Vagina (tissue), 2 donors: ENCODE results near the gene TMEM273. TPM values are rescaled to one million over a fixed set of nuclear protein-coding genes. Genes with fewer than 3 reads are reported as not detected.

Experiments
- DNase-seq, 2 donors: peaks; one replicate each; pipeline ENCODE4 v3.0.0-alpha.2; 2017; ENCODE audit errors: extremely low spot score in 2 of 2
- H3K27ac ChIP-seq: fragments of 200-600 bp; sonication (generic); one replicate; pipeline ENCODE4 v1.5.1; 2019
- H3K27me3 ChIP-seq: fragments of 200-600 bp; sonication (generic); one replicate; pipeline ENCODE4 v1.5.1; 2019
- H3K36me3 ChIP-seq, 2 donors: fragments of 200-600 bp; sonication (generic); one replicate each; pipeline ENCODE4 v1.5.1; 2017 to 2019
- H3K4me1 ChIP-seq: fragments of 200-600 bp; sonication (generic); one replicate; pipeline ENCODE4 v1.5.1; 2019
- H3K4me3 ChIP-seq, 2 donors: fragments of 200-600 bp; sonication (generic); 1 replicate in 1 of 2; 2 replicates in 1 of 2; pipeline ENCODE4 v1.5.1; 2016 to 2019
- H3K9me3 ChIP-seq: fragments of 200-600 bp; sonication (generic); one replicate; pipeline ENCODE4 v1.5.1; 2019
- CTCF ChIP-seq, 3 experiments: fragments of 450-650 bp in 2 of 3; fragments of 200-600 bp in 1 of 3; sonication (generic) in 1 of 3; IDR thresholded peaks; one replicate each; pipeline ENCODE4 v1.5.1; 2017 to 2019; ENCODE audit warnings: antibody characterized with exemption in 3 of 3, mild to moderate bottlenecking in 2 of 3, moderate library complexity in 2 of 3
- POLR2A ChIP-seq, 2 donors: fragments of 450-650 bp; IDR thresholded peaks; one replicate each; pipeline ENCODE4 v1.6.1; 2017; ENCODE audit warnings: antibody characterized with exemption in 2 of 2, mild to moderate bottlenecking in 2 of 2, moderate library complexity in 2 of 2
- POLR2AphosphoS5 ChIP-seq, 2 donors: sonication (generic); formaldehyde crosslinking; IDR thresholded peaks; one replicate each; pipeline ENCODE4 v1.9.0; 2017; ENCODE audit warnings: antibody characterized with exemption in 2 of 2, mild to moderate bottlenecking in 2 of 2, low read depth in 1 of 2; ENCODE audit not compliant: insufficient read depth in 1 of 2
- intact Hi-C: fragments of 100-400 bp; cut with DNase I; formaldehyde crosslinking; loops from one replicate; pipeline ENCODE4 v1.15.1; 2023
- total RNA-seq: library from RNA; depleted of rRNA; stranded (reverse); fragments of >200 nt; gene quantifications from one replicate; pipeline ENCODE4 v1.2.3, GENCODE V29; 2016

TMEM273 gene
- total RNA-seq, 1 donor from 2014 or later, result 17.9 TPM

GRCh38 chr10:49154641-49155040, 33.5 kb downstream of the TMEM273 start:
- intact Hi-C loops, result no loop called here
- Histone ChIP-seq H3K4me3 (no peak overlapping the region), H3K27ac (no peak overlapping the region)

GRCh38 chr10:49153971-49154370, 34.2 kb downstream of the TMEM273 start:
- Histone ChIP-seq H3K27ac (no peak overlapping the region), H3K4me1 (no peaks in the 10 kb centered on the region)

More at GRCh38 chr10:49154641-49155040, 33.5 kb downstream of the TMEM273 start:
- no peaks in the 10 kb centered on the region for H3K36me3 ChIP-seq
- no peaks in the 10 kb centered on the region for H3K27me3 ChIP-seq
- no peak for DNase-seq
- no peaks in the 10 kb centered on the region for H3K9me3 ChIP-seq
- H3K4me1 ChIP-seq, result no peaks in the 10 kb centered on the region
- no peak for TF ChIP-seq POLR2A (IDR thresholded peaks at IDR 0.05)
- TF ChIP-seq CTCF (IDR thresholded peaks at IDR 0.05), result no peak
- no peak for TF ChIP-seq POLR2AphosphoS5 (IDR thresholded peaks at IDR 0.05; ENCODE audit: insufficient read depth in 1 of 2, low read depth in 1 of 2)

GRCh38 chr10:49153115-49153514, 35.1 kb downstream of the TMEM273 start:
- no peak overlapping the region for H3K27ac ChIP-seq

More at GRCh38 chr10:49153971-49154370, 34.2 kb downstream of the TMEM273 start:
- H3K4me3 ChIP-seq, result no peak overlapping the region
- intact Hi-C loops, result no loop called here
- H3K36me3 ChIP-seq, result no peaks in the 10 kb centered on the region
- DNase-seq, result no peak
- H3K9me3 ChIP-seq, result no peaks in the 10 kb centered on the region
- no peaks in the 10 kb centered on the region for H3K27me3 ChIP-seq
- no peak for TF ChIP-seq POLR2A (IDR thresholded peaks at IDR 0.05)
- TF ChIP-seq POLR2AphosphoS5 (IDR thresholded peaks at IDR 0.05; ENCODE audit: insufficient read depth in 1 of 2, low read depth in 1 of 2), result no peak
- TF ChIP-seq CTCF (IDR thresholded peaks at IDR 0.05), result no peak

GRCh38 chr10:49152663-49153062, 35.5 kb downstream of the TMEM273 start:
- H3K4me1 ChIP-seq, result no peaks in the 10 kb centered on the region
- no peaks in the 10 kb centered on the region for H3K27me3 ChIP-seq
- DNase-seq, result no peak
- H3K27ac ChIP-seq, result no peak overlapping the region
- no peak overlapping the region for H3K4me3 ChIP-seq
- no peaks in the 10 kb centered on the region for H3K9me3 ChIP-seq
- H3K36me3 ChIP-seq, result no peaks in the 10 kb centered on the region
- TF ChIP-seq CTCF (IDR thresholded peaks at IDR 0.05) (no peak), POLR2A (IDR thresholded peaks at IDR 0.05) (no peak), POLR2AphosphoS5 (IDR thresholded peaks at IDR 0.05; ENCODE audit: insufficient read depth in 1 of 2, low read depth in 1 of 2) (no peak)
- intact Hi-C loops, result no loop called here

More at GRCh38 chr10:49153115-49153514, 35.1 kb downstream of the TMEM273 start:
- intact Hi-C loops, result no loop called here
- Histone ChIP-seq H3K9me3 (no peaks in the 10 kb centered on the region), H3K36me3 (no peaks in the 10 kb centered on the region), H3K4me1 (no peaks in the 10 kb centered on the region), H3K4me3 (no peak overlapping the region), H3K27me3 (no peaks in the 10 kb centered on the region)
- TF ChIP-seq POLR2A (IDR thresholded peaks at IDR 0.05), result no peak
- no peak for TF ChIP-seq POLR2AphosphoS5 (IDR thresholded peaks at IDR 0.05; ENCODE audit: insufficient read depth in 1 of 2, low read depth in 1 of 2)
- TF ChIP-seq CTCF (IDR thresholded peaks at IDR 0.05), result no peak
- DNase-seq, result no peak

- H3K27ac ChIP-seq, result no peak overlapping the region
- H3K27me3 ChIP-seq, result no peaks in the 10 kb centered on the region
- TF ChIP-seq POLR2A (IDR thresholded peaks at IDR 0.05) (no peak), POLR2AphosphoS5 (IDR thresholded peaks at IDR 0.05; ENCODE audit: insufficient read depth in 1 of 2, low read depth in 1 of 2) (no peak), CTCF (IDR thresholded peaks at IDR 0.05) (no peak)
- no peak overlapping the region for H3K4me3 ChIP-seq
- intact Hi-C loops, result no loop called here
- no peaks in the 10 kb centered on the region for H3K9me3 ChIP-seq
- H3K4me1 ChIP-seq, result no peaks in the 10 kb centered on the region
- no peaks in the 10 kb centered on the region for H3K36me3 ChIP-seq
- DNase-seq, result no peak
These were observed 36.2 kb downstream of the TMEM273 start for GRCh38 chr10:49152037-49152436.
